Measurements from ENCODE around the gene RAMACL. TPM values are rescaled to one million over a fixed set of nuclear protein-coding genes. Genes with fewer than 3 reads are reported as not detected.

The RAMACL gene
- polyA plus RNA-seq, 6 donors from 2014 or later: 0.23 to 0.65 (median 0.52) TPM; not detected in 1

DNA sequence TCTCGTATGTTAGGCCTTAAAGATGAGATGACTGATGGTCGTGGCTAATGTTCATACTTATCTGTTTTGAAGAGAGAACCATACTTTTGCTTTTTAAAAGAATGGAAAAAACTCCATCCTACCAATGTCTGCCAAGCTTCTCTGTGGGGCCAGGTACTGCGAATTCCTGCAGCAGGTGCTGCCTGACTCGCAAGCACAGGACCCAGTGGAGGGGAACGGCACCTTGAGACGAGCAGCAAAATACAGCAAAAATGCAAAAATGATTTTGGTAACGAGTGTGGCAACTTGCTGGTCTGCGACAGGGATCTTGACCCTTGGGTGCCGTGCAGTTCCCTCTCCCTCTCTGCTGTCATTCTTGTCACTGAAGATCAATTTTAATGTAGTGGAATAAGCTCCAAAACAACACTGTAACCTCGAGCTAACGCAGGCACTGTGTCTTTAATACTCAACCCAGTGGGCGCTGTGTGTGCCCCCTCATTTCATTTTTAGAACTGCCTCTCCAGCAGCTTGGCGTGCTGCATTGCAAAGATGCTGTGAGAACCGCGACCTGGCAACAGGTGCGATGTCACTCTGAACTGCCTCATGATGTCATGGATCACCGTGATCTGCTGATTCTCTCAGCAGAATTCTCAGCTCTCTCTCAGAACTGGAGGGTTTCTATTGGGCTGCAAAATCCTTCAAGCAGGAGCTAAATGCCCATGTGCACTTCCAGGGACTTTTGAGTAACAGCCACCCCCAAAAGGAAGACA is 51.6 kb downstream of the RAMACL start:
- Mint-ChIP-seq H3K27me3 (no peaks in the 10 kb centered on the region), H3K4me1 (peaks cover 0 to 4% (median 0%) of the 10 kb centered on the region in 3 donors), H3K27ac (no peak overlapping the region), H3K36me3 (peaks cover 0 to 3% of the 10 kb centered on the region in 2 donors), H3K4me3 (no peak overlapping the region), H3K9me3 (peaks cover 0 to 2% (median 0%) of the 10 kb centered on the region in 7 donors)
- no peak for DNase-seq
- no peak for ATAC-seq (ENCODE audit: low read depth in 2 of 2)

DNA sequence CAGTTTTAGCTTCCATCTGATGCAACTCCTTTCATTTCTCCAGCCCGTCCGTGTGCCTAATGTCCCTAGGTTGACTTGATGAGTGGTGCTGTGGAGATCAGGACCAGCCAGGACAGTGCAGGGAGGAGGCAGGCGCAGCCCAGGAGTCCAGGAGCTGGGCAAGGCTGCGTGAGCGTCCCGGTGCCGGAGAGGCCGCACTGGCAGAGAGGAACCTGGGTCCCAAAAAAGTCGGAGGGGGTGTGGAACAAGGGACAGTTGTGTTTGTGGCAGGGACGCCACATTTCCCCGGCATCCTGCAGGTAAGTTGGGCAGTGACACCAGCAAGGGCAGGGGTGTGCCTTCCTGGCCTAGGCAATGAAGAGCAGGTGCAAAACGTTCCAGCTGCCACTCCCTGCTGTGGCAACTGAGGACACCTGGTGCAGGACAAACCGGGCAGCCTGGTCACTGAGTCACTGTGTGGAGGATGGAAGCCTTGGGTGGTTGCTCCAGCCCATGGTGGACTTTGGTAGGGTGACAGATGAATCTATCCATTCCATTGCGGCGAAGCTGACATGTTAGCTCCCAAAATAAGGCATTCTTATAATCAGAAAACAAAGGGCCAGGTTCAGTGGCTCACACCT is 53.2 kb downstream of the RAMACL start:
- no peak for DNase-seq
- Mint-ChIP-seq H3K4me3 (no peak overlapping the region), H3K4me1 (no peaks in the 10 kb centered on the region)

More for the DNA sequence above, 53.2 kb downstream of the RAMACL start:
- ATAC-seq (ENCODE audit: low read depth in 2 of 2): no peak
- H3K9me3 Mint-ChIP-seq: peaks cover 0 to 5% (median 0%) of the 10 kb centered on the region in 7 donors
- H3K27ac Mint-ChIP-seq: peak overlapping the region in 1 of 6 donors; percentile 33
- peaks cover 0 to 6% of the 10 kb centered on the region in 2 donors for H3K36me3 Mint-ChIP-seq
- no peaks in the 10 kb centered on the region for H3K27me3 Mint-ChIP-seq

Other genes starting within 250 kb of the RAMACL start
- gene SFT2D1, start 244.1 kb downstream of the RAMACL start, polyA plus RNA-seq (ENCODE audit: low read depth in 6 of 6): 100 to 1,000 TPM in 5 of 6 donors, 10 to 100 TPM in 1; 95.5 to 172 (median 109) TPM
- gene MPC1, start 203.7 kb downstream of the RAMACL start, polyA plus RNA-seq (ENCODE audit: low read depth in 6 of 6): 10 to 100 TPM; 30.2 to 61.0 (median 52.6) TPM
- gene RPS6KA2, start 40.6 kb upstream of the RAMACL start, polyA plus RNA-seq (ENCODE audit: low read depth in 6 of 6): 1 to 10 TPM; 2.1 to 5.4 (median 4.6) TPM